Measurements from ENCODE around the gene RGCC.

DNA sequence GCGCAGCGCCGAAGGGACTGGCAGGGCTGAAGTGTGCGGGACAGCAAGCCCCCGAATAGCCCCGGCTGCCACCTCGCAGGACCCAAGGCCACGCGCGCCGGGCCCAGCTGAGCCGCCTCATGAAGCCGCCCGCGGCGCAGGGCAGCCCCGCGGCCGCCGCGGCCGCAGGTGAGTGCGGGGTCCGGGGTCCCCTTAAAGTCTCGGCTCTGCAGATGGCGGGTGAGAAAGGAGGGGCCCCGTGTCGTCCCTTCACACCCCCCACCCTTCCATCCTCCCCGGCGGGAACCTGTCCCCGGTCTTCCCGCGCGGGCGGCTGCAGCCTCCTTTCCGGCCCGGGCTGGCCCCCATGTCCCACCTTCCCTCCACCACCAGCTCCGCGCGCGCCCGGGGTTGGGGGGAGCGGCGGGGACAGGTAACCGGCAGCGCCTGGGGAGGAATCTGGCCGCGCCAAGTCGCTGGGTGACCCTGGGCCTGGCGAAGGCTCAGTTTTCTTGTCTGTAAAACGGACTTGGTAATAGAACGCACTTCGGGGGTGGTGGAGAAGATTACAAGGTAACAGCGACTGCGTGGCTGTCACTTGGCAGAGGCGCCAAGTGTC is 338 bp downstream of the RGCC start:
- TF ChIP-seq, protein P1, sequence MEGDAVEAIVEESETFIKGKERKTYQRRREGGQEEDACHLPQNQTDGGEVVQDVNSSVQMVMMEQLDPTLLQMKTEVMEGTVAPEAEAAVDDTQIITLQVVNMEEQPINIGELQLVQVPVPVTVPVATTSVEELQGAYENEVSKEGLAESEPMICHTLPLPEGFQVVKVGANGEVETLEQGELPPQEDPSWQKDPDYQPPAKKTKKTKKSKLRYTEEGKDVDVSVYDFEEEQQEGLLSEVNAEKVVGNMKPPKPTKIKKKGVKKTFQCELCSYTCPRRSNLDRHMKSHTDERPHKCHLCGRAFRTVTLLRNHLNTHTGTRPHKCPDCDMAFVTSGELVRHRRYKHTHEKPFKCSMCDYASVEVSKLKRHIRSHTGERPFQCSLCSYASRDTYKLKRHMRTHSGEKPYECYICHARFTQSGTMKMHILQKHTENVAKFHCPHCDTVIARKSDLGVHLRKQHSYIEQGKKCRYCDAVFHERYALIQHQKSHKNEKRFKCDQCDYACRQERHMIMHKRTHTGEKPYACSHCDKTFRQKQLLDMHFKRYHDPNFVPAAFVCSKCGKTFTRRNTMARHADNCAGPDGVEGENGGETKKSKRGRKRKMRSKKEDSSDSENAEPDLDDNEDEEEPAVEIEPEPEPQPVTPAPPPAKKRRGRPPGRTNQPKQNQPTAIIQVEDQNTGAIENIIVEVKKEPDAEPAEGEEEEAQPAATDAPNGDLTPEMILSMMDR (IDR thresholded peaks at IDR 0.05; ENCODE audit: low read depth, low read length), result no peak
- no peak for TF ChIP-seq POLR2A (IDR thresholded peaks at IDR 0.05; ENCODE audit: extremely low read depth, insufficient read length)

Data from NB4 (cell line).